Measurements from ENCODE around the gene TNFAIP3. TPM values are rescaled to one million over a fixed set of nuclear protein-coding genes. Genes with fewer than 3 reads are reported as not detected.

Gene TNFAIP3
- total and polyA plus RNA-seq, 2 donors (not counting 1 experiment from before 2014, with no cell fraction given) = 86.2 to 92.0 TPM

DNA sequence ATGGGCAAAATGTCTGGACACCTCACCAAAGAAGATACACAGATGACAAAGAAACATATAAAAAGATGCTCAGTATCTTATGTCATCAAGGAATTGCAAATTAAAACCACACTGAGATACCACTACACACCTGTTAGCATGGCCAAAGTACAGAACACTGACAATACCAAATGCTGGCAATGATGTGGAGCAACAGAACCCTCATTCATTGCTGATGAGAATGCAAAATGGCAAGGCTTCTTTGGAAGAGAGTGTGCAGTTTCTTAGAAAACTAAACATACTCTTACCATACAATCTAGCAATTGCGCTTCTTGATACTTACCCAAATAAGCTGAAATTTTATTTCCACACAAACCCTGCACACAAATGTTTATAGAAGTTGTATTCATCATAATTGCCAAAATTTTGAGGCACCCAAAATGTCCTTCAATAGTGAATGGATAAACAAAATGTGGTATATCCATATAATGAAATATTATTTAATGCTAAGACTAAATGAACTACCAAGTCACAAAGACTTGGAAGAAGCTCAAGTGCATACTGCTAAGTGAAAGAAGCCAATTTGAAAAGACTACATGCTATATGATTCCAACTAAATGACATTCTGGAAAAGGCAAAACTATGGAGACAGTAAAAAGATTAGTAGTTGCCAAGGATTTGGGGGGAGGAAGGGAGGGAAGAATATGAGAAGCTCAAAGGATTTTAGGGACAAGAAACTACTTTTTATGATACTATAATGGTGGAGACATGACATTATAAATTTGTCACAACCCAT, 50.7 kb downstream of the TNFAIP3 start:
- POLR2A ChIA-PET = no interaction called here

DNA sequence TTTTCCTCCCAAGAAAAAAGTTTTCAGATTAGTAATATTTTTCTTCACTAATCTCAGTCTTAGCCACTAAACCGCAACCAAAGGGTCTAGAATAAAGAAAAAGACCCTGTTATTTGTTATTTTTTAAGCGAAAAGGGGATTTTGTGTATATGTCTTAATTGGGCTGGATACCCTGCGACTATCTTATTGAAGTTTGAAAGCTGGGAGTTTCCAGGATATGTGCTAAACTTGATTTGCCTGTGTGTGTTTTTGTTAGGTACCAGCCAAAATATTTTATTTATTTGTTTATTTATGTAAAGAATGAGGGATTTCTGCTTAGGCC, 52.4 kb downstream of the TNFAIP3 start:
- Histone ChIP-seq H3K27me3 (replicated peaks in 1 of 4; ENCODE audit: control extremely low read depth in 1 of 4, control insufficient read depth in 3 of 4, insufficient read depth in 4 of 4, low read length in 3 of 4) (no peaks in the 10 kb centered on the region), H3K4me3 (ENCODE audit: control extremely low read depth in 1 of 5, extremely low read depth in 1 of 5, insufficient read depth in 1 of 5, low read depth in 2 of 5, low read length in 4 of 5) (no peak overlapping the region), H4K20me1 (ENCODE audit: control insufficient read depth, insufficient read depth, low read length, poor library complexity, severe bottlenecking) (no peaks in the 10 kb centered on the region), H3K9ac (ENCODE audit: low read length) (no peak overlapping the region), H3K9me3 (ENCODE audit: control extremely low read depth in 1 of 3, control insufficient read depth in 2 of 3, insufficient read depth in 1 of 3, low read length in 2 of 3) (no peaks in the 10 kb centered on the region), H2AFZ (ENCODE audit: insufficient read depth, low read depth, low read length, poor library complexity, severe bottlenecking) (no peak overlapping the region), H3K36me3 (replicated peaks in 1 of 2; ENCODE audit: control extremely low read depth in 1 of 2, control insufficient read depth in 1 of 2, extremely low read depth in 1 of 2, insufficient read depth in 2 of 2, low read length in 1 of 2) (no peaks in the 10 kb centered on the region), H3K79me2 (ENCODE audit: control insufficient read depth, insufficient read depth, low read length) (no peaks in the 10 kb centered on the region), H3K4me2 (replicated peaks; ENCODE audit: low read depth, low read length, poor library complexity, severe bottlenecking) (no peak overlapping the region), H3K4me1 (ENCODE audit: control insufficient read depth in 2 of 2, insufficient read depth in 2 of 2, low read length in 2 of 2) (peaks cover 30 to 34% of the 10 kb centered on the region in 2 donors), H3K27ac (ENCODE audit: low read length in 2 of 2) (no peak overlapping the region)
- Mint-ChIP-seq H3K9me3 (ENCODE audit: insufficient read depth) (no peaks in the 10 kb centered on the region), H3K27me3 (no peaks in the 10 kb centered on the region), H3K27ac (no peak overlapping the region), H3K4me1 (peaks cover 33% of the 10 kb centered on the region), H3K4me3 (no peak overlapping the region)
- no peak for DNase-seq
- ChIA-PET CTCF (interaction anchor here (0.9 to 1.2 kb wide), 3 partner anchors 20 to 258 kb away, joined by 3 to 4 read pairs (median 3); no protein-coding TSS in a partner anchor), POLR2A (no interaction called here)
- no peak for ATAC-seq (ENCODE audit: low read depth)
- 100% methylated on average over 1 of the region's 3 CpGs for WGBS (ENCODE audit: insufficient coverage)
- TF ChIP-seq EZH2 (IDR thresholded peaks at IDR 0.05; ENCODE audit: borderline replicate concordance, insufficient read depth, low read depth, low read length, poor library complexity, severe bottlenecking) = no peak
- TF ChIP-seq, protein P1, sequence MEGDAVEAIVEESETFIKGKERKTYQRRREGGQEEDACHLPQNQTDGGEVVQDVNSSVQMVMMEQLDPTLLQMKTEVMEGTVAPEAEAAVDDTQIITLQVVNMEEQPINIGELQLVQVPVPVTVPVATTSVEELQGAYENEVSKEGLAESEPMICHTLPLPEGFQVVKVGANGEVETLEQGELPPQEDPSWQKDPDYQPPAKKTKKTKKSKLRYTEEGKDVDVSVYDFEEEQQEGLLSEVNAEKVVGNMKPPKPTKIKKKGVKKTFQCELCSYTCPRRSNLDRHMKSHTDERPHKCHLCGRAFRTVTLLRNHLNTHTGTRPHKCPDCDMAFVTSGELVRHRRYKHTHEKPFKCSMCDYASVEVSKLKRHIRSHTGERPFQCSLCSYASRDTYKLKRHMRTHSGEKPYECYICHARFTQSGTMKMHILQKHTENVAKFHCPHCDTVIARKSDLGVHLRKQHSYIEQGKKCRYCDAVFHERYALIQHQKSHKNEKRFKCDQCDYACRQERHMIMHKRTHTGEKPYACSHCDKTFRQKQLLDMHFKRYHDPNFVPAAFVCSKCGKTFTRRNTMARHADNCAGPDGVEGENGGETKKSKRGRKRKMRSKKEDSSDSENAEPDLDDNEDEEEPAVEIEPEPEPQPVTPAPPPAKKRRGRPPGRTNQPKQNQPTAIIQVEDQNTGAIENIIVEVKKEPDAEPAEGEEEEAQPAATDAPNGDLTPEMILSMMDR (IDR thresholded peaks at IDR 0.05) = no peak
- intact Hi-C loops (cut with micrococcal nuclease) = no loop called here

More for the DNA sequence above, 50.7 kb downstream of the TNFAIP3 start:
- H3K4me3 Mint-ChIP-seq = no peak overlapping the region
- Histone ChIP-seq H2AFZ (ENCODE audit: insufficient read depth, low read depth, low read length, poor library complexity, severe bottlenecking) (no peak overlapping the region), H3K4me2 (replicated peaks; ENCODE audit: low read depth, low read length, poor library complexity, severe bottlenecking) (no peak overlapping the region), H3K27ac (ENCODE audit: low read length in 2 of 2) (no peak overlapping the region), H3K79me2 (ENCODE audit: control insufficient read depth, insufficient read depth, low read length) (no peaks in the 10 kb centered on the region), H4K20me1 (ENCODE audit: control insufficient read depth, insufficient read depth, low read length, poor library complexity, severe bottlenecking) (no peaks in the 10 kb centered on the region), H3K36me3 (replicated peaks in 1 of 2; ENCODE audit: control extremely low read depth in 1 of 2, control insufficient read depth in 1 of 2, extremely low read depth in 1 of 2, insufficient read depth in 2 of 2, low read length in 1 of 2) (no peaks in the 10 kb centered on the region), H3K4me3 (ENCODE audit: control extremely low read depth in 1 of 5, extremely low read depth in 1 of 5, insufficient read depth in 1 of 5, low read depth in 2 of 5, low read length in 4 of 5) (no peak overlapping the region), H3K27me3 (replicated peaks in 1 of 4; ENCODE audit: control extremely low read depth in 1 of 4, control insufficient read depth in 3 of 4, insufficient read depth in 4 of 4, low read length in 3 of 4) (no peaks in the 10 kb centered on the region), H3K9ac (ENCODE audit: low read length) (no peak overlapping the region), H3K9me3 (ENCODE audit: control extremely low read depth in 1 of 3, control insufficient read depth in 2 of 3, insufficient read depth in 1 of 3, low read length in 2 of 3) (peaks cover 0 to 4% (median 0%) of the 10 kb centered on the region in 3 donors), H3K4me1 (ENCODE audit: control insufficient read depth in 2 of 2, insufficient read depth in 2 of 2, low read length in 2 of 2) (peaks cover 30 to 34% of the 10 kb centered on the region in 2 donors)
- peaks cover 3% of the 10 kb centered on the region for H3K9me3 Mint-ChIP-seq (ENCODE audit: insufficient read depth)
- CTCF ChIA-PET = interaction anchor here (1.3 kb wide), 1 partner anchor 9 kb away, joined by 3 read pairs; no protein-coding TSS in a partner anchor
- intact Hi-C loops (cut with micrococcal nuclease) = no loop called here
- TF ChIP-seq, protein P1 (IDR thresholded peaks at IDR 0.05) = no peak
- TF ChIP-seq EZH2 (IDR thresholded peaks at IDR 0.05; ENCODE audit: borderline replicate concordance, insufficient read depth, low read depth, low read length, poor library complexity, severe bottlenecking) = no peak
- no peak overlapping the region for H3K27ac Mint-ChIP-seq
- ATAC-seq (ENCODE audit: low read depth) = no peak
- WGBS (ENCODE audit: insufficient coverage) = no CpG with 5 or more reads among the region's 1 CpG
- H3K4me1 Mint-ChIP-seq = peaks cover 35% of the 10 kb centered on the region
- H3K27me3 Mint-ChIP-seq = no peaks in the 10 kb centered on the region
- no peak for DNase-seq
